Mucosa of gallbladder (tissue), 1 donor: ENCODE results near the gene ARHGAP21. TPM values are rescaled to one million over a fixed set of nuclear protein-coding genes. Genes with fewer than 3 reads are reported as not detected.

Experiments
- DNase-seq: peaks from one replicate; pipeline ENCODE4 v3.0.0-alpha.2; 2020; ENCODE audit warnings: low spot score
- total RNA-seq: library from RNA; stranded (reverse); gene quantifications from one replicate; pipeline ENCODE4 v1.2.1, GENCODE V29; 2021
- donor health status: DM: no; HTN: no; CAD: no.

The ARHGAP21 gene
- total RNA-seq, 1 donor from 2014 or later: 94.3 TPM

DNA sequence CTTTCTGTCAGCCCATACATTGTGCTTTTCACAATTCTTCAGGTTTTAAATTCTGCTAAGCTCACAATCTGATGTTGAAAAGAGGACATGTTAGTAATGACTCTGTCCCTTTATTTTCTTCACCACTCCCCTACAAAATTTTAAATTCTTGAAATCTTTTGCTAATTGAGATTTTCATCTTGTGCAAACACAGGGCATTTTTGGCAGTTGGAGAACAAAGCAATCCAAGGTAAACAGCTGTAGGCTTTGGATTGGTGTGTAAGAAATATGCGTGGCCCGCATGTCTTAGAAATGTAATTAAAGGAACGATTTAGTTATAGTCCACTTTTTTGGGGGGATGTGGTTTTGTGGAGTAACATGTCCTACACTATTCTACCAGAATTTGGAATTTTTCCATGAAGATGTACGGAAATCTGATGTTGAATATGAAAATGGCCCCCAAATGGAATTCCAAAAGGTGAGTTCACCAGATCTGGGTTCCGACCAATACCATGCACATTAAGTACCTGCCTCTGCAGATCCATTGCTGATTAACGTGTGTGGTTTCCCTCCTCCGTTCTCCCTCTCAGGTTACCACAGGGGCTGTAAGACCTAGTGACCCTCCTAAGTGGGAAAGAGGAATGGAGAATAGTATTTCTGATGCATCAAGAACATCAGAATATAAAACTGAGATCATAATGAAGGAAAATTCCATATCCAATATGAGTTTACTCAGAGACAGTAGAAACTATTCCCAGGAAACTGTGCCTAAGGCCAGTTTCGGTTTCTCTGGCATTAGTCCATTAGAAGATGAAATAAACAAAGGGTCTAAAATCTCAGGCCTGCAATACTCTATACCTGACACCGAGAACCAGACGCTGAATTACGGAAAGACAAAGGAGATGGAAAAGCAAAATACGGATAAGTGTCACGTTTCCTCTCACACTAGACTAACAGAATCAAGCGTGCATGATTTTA, 181.1 kb downstream of the ARHGAP21 start:
- no peak for DNase-seq

DNA sequence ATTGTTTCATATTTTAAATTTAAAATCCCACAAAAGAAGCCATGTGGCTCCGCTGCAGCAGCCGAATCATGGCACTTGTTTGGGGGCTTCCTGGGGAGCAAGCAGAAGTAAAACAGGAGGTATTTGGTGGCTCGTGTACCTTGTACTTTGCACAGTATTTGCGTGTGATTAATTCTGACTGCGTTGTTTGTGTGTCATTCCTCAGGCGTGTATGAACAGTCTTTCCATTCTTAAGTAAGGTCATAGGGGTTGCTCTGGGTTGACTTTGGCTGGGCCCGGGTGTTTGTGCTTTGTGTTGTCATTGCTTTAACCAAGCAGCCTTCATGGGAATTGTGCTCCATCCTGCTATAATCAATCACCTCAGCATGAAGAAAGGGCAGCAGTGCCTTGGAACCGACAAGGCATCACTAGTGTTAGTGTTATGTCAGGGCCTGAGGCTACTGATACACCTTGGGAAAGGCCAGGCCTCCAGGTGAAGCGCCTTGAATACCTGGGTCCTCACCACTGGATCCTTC, 182.4 kb downstream of the ARHGAP21 start:
- peak; percentile 71 for DNase-seq

DNA sequence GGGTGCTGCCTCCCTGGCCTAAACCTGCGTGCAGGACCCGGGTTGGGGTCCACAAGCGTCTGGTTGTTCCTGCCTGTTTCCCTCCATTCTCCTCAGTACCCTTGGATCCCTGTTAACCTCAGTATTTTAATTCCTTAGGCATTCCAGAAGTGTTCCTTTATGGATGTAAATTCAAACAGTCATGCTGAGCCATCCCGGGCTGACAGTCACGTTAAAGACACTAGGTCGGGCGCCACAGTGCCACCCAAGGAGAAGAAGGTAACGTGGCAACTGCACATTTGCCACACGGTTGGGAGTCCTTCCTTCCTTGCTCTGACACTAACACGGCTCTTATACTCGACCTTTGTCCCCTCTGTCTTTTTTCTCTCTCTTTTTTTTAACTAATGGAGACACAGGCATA, 187.1 kb downstream of the ARHGAP21 start:
- DNase-seq: no peak

DNA sequence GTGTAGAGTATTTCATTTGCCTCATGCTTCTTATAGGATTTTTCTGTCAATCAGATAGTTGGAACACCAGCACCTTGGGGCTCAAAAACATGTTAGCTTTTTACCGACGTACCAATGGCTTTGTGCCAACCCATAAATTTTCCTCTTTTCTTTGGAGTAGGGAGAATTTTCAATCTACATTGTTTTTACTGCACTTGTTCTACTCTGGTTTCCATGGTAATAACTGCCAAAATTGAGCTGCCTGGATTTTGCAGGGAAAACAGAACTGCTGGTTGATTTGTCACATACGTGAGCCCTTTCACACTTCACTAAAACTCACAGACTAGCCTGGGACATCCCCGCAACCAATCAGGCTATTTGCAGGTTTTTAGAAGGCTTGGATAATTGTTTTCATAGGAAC, 189.7 kb downstream of the ARHGAP21 start:
- no peak for DNase-seq

Other genes starting within 250 kb of the ARHGAP21 start
- 12.0 TPM for gene PRTFDC1, start 228.7 kb upstream of the ARHGAP21 start, total RNA-seq